Right cardiac atrium (tissue), 5 donors: Measurements from ENCODE around the gene KANSL1L. TPM values are rescaled to one million over a fixed set of nuclear protein-coding genes. Genes with fewer than 3 reads are reported as not detected.
A peak's percentile ranks its signal among the peaks of the same experiment; 100 is the strongest.
"Not testable (repeated sequence)": the region's sequence is repeated elsewhere in the genome, so short reads cannot be mapped to it uniquely, and the experiment has no call there.

Experiments used
- ATAC-seq, 2 donors: fragments of 200-7000 bp; cut with Tn5 transposase; one replicate each; pipeline versions ENCODE4 v1.8.0 to v1.9.1; 2020; ENCODE audit warnings: moderate library complexity in 2 of 2, mild to moderate bottlenecking in 1 of 2
- DNase-seq, 3 donors: peaks; one replicate each; pipeline ENCODE4 v3.0.0-alpha.2; 2020
- H3K27ac ChIP-seq: one replicate; pipeline ENCODE4 v1.5.1; 2013; ENCODE audit warnings: mild to moderate bottlenecking, low read length, control low read depth, moderate library complexity
- H3K27me3 ChIP-seq: one replicate; pipeline ENCODE4 v1.6.1; 2013; ENCODE audit not compliant: control insufficient read depth, insufficient read depth
- H3K4me1 ChIP-seq: one replicate; pipeline ENCODE4 v1.6.1; 2013; ENCODE audit warnings: low read length; ENCODE audit not compliant: control insufficient read depth, insufficient read depth
- H3K4me3 ChIP-seq: one replicate; pipeline ENCODE4 v1.5.1; 2013; ENCODE audit warnings: low read length, control low read depth
- H3K9me3 ChIP-seq: one replicate; pipeline ENCODE4 v1.6.1; 2013; ENCODE audit warnings: low read length; ENCODE audit not compliant: control insufficient read depth
- WGBS: extraction: QIAGEN DNeasy Blood & Tissue Kit; methylation state at CpG from one replicate; pipeline ENCODE4 v1.1.7; 2013; 5-methylcytosine and 5-hydroxymethylcytosine counted together
- intact Hi-C, 4 donors: fragments of 100-400 bp; cut with DNase I; formaldehyde crosslinking; loops; one replicate each; pipeline versions ENCODE4 v1.11.0 to v1.14.0; 2022 to 2023
- polyA plus RNA-seq: library from polyadenylated mRNA; stranded (reverse); fragments of 200-250 nt; gene quantifications from one replicate; pipeline ENCODE4 v1.2.3, GENCODE V29; 2013
- total RNA-seq, 4 donors: library from RNA; stranded (reverse); fragmentation: NEBNext Ultra II Directional; extraction: Animal tissue kit (Norgen Biotek cat#: 25700); gene quantifications; one replicate each; pipeline ENCODE4 v1.2.1, GENCODE V29; 2021
- donor health status: healthy with polysubstance abuse.
- donor health status: DM: no; HTN: yes; CAD: no.
- donor health status: DM: no; HTN: no; CAD: no.
- donor health status: DM: no; HTN: yes; CAD: no; lungs with severe emphysema.
- donor health status: DM: yes; HTN: yes; CAD: no.

Gene KANSL1L
- total and polyA plus RNA-seq, 5 donors: 6.2 to 23.9 (median 21.3) TPM

GRCh38 chr2:210177769-210178168 is 6.6 kb upstream of the KANSL1L start:
- Histone ChIP-seq H3K27ac (no peak overlapping the region), H3K4me3 (no peak overlapping the region), H3K4me1 (no peaks in the 10 kb centered on the region), H3K9me3 (no peaks in the 10 kb centered on the region), H3K27me3 (no peaks in the 10 kb centered on the region)
- ATAC-seq (no peak), DNase-seq (no peak)
- intact Hi-C loops: loop anchor here in 1 of 4 donors (10.0 kb wide), 1 partner anchor 173 kb away; the partner anchor contains the start of gene RPE
- whole genome bisulfite sequencing: 91% methylated on average over 1 of the region's 1 CpG

DNA sequence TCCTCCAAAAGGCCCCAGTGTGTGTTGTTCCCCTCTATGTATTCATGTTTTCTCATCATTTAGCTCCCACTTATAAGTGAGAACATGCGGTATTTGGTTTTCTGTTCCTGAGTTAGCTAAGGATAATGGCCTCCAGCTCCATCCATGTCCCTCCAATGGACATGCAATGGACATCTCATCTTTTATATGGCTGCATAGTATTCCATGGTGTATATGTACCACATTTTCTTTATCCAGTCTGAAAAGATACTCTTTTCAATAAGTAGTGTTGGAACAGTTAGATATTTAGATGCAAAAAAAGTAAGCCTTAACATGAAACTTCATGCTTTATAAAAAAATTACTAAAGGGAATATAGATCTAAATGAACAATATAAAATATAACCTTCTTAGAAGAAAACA is 5.9 kb upstream of the KANSL1L start:
- H3K4me1 ChIP-seq, H3K9me3 ChIP-seq, DNase-seq, H3K27me3 ChIP-seq, H3K27ac ChIP-seq, ATAC-seq, H3K4me3 ChIP-seq: not testable (repeated sequence)
- 98% methylated on average over 1 of the region's 1 CpG for WGBS
- intact Hi-C loops: loop anchor here in 1 of 4 donors (10.0 kb wide), 1 partner anchor 172 kb away; the partner anchor contains the start of gene RPE

DNA sequence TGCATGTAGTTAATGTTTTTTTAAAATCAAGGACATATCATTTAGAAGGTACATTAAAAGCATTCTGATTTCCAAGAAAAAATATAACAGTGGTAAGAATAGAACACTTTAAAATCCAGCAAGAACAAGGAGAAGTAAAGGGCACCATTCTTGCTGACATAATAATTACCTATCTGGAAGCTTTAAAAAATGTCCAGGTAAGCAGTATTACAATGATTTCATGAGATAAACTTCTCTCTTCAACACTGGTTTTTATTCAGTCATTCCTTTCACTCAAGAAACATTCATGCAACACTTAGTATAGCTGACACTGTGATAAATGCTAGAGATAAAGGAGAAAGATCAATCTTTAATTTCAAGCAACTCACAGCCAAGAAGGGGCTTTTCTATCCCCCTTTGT is 2.9 kb upstream of the KANSL1L start:
- Histone ChIP-seq H3K9me3 (no peaks in the 10 kb centered on the region), H3K27ac (no peak overlapping the region)
- DNase-seq: no peak

DNA sequence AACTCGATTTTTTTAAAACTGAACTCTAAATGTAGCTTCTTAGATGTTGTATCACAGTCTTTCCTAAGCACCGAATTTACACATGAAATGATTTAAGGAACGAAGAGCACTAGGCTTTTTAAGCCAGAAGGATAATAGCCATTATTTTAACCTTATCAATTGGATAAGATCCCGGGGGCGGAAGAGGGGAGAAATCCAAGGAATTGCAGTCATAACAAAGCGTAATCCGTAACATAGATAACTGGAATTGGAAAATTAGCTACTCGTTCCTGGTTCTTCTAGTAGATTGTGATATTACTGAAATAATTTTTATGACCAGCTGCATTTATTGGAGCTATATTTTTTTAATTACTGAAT is 988 bp upstream of the KANSL1L start:
- no peaks in the 10 kb centered on the region for H3K9me3 ChIP-seq
- DNase-seq (no peak), ATAC-seq (no peak)
- intact Hi-C loops: loop anchor here in 1 of 4 donors (10.0 kb wide), 1 partner anchor 167 kb away; the partner anchor contains the start of gene RPE
- H3K27ac ChIP-seq: peak overlapping the region; percentile 95
- H3K4me1 ChIP-seq: no peaks in the 10 kb centered on the region
- H3K27me3 ChIP-seq: no peaks in the 10 kb centered on the region
- 4% methylated on average over 8 of the region's 8 CpGs for WGBS
- peak overlapping the region; percentile 98 for H3K4me3 ChIP-seq

More for the DNA sequence above, 2.9 kb upstream of the KANSL1L start:
- Histone ChIP-seq H3K4me3 (no peak overlapping the region), H3K27me3 (no peaks in the 10 kb centered on the region), H3K4me1 (no peaks in the 10 kb centered on the region)
- intact Hi-C loops: loop anchor here in 1 of 4 donors (10.0 kb wide), 1 partner anchor 169 kb away; the partner anchor contains the start of gene RPE
- ATAC-seq: no peak

DNA sequence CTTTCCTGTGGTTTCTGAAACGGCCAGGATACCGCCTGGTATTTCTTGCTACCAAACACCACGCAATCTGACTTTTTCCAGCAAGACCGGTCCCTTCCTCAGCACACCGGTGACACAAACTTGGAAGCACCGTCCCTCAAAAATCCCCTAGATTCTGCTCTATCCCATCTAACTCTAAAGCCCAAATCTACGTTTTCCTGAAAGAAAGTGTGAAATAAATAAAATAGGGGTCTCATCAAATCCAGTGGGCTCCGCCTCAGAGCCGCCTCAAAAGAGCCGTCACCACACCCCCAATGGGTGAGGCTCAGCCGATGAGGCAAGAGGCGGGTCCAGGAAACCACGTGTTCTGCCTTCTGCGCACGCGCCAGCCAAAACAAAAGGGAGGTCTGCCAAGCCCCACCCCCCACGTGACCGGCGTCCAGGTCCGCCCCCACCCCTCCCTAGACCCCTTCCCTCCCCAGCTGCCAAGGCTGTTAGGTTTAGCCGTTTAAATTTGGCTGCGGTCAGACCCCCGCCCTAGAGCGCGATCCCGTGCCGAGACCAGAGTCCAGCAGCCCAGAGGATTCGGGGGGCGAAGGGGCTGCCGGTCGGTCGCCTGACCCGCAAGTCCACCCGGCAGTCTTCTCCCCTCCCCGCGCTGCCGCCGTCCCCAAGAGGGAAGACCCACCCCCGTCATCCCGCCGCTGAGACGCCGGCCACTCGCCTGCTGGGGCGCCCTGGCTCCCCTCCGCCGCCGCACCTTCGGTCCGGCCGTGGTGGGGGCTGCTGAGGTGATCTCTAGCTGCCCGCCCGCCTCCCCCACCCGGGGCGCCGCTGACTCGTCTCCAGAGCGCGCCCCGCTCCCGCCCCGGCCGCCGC is 534 bp downstream of the KANSL1L start:
- DNase-seq (peak; percentile 95 to 99 (median 97)), ATAC-seq (peak; percentile 92 to 94)
- WGBS: under 1% methylated on average over 64 of the region's 64 CpGs
- Histone ChIP-seq H3K27ac (peak overlapping the region; percentile 100), H3K9me3 (no peaks in the 10 kb centered on the region), H3K4me1 (no peaks in the 10 kb centered on the region), H3K27me3 (no peaks in the 10 kb centered on the region), H3K4me3 (peak overlapping the region; percentile 98)
- intact Hi-C loops: loop anchor here in 1 of 4 donors (10.0 kb wide), 1 partner anchor 166 kb away; the partner anchor contains the start of gene RPE

GRCh38 chr2:210170196-210170445 is 1.1 kb downstream of the KANSL1L start:
- Histone ChIP-seq H3K4me1 (no peaks in the 10 kb centered on the region), H3K27me3 (no peaks in the 10 kb centered on the region), H3K27ac (peak overlapping the region; percentile 99), H3K9me3 (no peaks in the 10 kb centered on the region), H3K4me3 (peak overlapping the region; percentile 98)
- intact Hi-C loops: loop anchor here in 1 of 4 donors (10.0 kb wide), 1 partner anchor 165 kb away; the partner anchor contains the start of gene RPE
- no peak for DNase-seq
- under 1% methylated on average over 6 of the region's 6 CpGs for WGBS
- ATAC-seq: no peak

GRCh38 chr2:210169516-210170195 is 1.6 kb downstream of the KANSL1L start:
- intact Hi-C loops: loop anchor here in 1 of 4 donors (10.0 kb wide), 1 partner anchor 165 kb away; the partner anchor contains the start of gene RPE
- no peaks in the 10 kb centered on the region for H3K27me3 ChIP-seq
- H3K4me3 ChIP-seq: peak overlapping the region; percentile 98
- 17% methylated on average over 6 of the region's 6 CpGs for WGBS
- H3K9me3 ChIP-seq: no peaks in the 10 kb centered on the region
- H3K4me1 ChIP-seq: no peaks in the 10 kb centered on the region
- DNase-seq (no peak), ATAC-seq (peak in 1 of 2 donors; percentile 28)
- H3K27ac ChIP-seq: peak overlapping the region; percentile 99

DNA sequence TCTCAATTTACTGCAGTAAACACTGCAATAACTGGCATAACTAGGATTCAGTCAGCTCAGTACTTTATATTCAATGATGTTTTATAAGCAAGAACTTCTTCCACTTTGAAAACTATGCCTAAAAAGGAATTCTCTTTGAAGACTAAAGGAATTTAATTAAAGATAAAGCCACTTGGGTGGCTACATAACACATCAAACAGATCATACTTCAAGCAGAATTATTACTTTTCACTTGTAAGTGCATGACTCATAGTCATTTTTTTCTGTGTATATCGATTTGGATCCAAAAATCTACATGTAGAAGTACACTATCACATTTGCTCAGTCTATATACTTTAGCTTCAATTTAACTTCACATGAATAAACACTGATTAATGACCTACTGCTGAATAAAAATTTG is 4.0 kb downstream of the KANSL1L start:
- no peak for ATAC-seq
- Histone ChIP-seq H3K4me1 (no peaks in the 10 kb centered on the region), H3K9me3 (no peaks in the 10 kb centered on the region), H3K27me3 (no peaks in the 10 kb centered on the region), H3K27ac (no peak overlapping the region), H3K4me3 (no peak overlapping the region)
- intact Hi-C loops: no loop called here
- WGBS: 35% methylated on average over 1 of the region's 1 CpG
- DNase-seq: no peak

GRCh38 chr2:210162466-210163124 is 8.6 kb downstream of the KANSL1L start:
- Histone ChIP-seq H3K4me3 (no peak overlapping the region), H3K4me1 (no peaks in the 10 kb centered on the region), H3K27me3 (no peaks in the 10 kb centered on the region), H3K9me3 (no peaks in the 10 kb centered on the region), H3K27ac (no peak overlapping the region)
- WGBS: 36% methylated on average over 6 of the region's 6 CpGs
- DNase-seq (no peak), ATAC-seq (no peak)
- intact Hi-C loops: no loop called here

DNA sequence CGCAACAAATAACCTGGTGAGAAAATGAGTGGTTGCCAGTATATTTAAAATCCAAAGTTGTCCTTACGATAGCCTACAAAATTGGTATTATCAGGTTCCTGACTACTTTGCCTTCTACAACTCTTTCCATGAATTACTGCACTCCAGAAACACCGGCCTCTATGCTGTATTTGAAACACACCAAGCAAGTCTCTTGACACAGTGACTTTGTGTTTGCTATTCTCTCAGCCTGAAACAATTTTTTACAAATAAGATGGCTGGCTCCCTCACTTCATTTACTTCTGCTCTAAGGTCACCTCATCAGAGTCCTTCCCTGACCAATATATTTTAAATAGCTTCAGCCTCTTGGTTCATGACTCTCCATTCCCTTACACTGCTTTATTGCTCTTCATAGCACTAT is 12.2 kb downstream of the KANSL1L start:
- DNase-seq (no peak), ATAC-seq (no peak)
- Histone ChIP-seq H3K27me3 (no peaks in the 10 kb centered on the region), H3K4me1 (no peaks in the 10 kb centered on the region), H3K27ac (no peak overlapping the region), H3K9me3 (no peaks in the 10 kb centered on the region), H3K4me3 (no peak overlapping the region)
- intact Hi-C loops: no loop called here
- WGBS: 75% methylated on average over 3 of the region's 3 CpGs

- WGBS: 87% methylated on average over 2 of the region's 2 CpGs
- intact Hi-C loops: no loop called here
- no peaks in the 10 kb centered on the region for H3K9me3 ChIP-seq
These were observed 13.0 kb downstream of the KANSL1L start for GRCh38 chr2:210158236-210158635.

More at GRCh38 chr2:210158236-210158635, 13.0 kb downstream of the KANSL1L start:
- H3K27ac ChIP-seq: no peak overlapping the region
- H3K4me1 ChIP-seq: no peaks in the 10 kb centered on the region
- DNase-seq (no peak), ATAC-seq (no peak)
- H3K27me3 ChIP-seq: no peaks in the 10 kb centered on the region
- no peak overlapping the region for H3K4me3 ChIP-seq
